H1 (cell line): ENCODE data around the gene NR5A1.

ENCODE experiments used
- ASH2L ChIP-seq: fragments of 200-600, 300-600 bp; sonication (generic); IDR thresholded peaks from one replicate; pipeline ENCODE4 v1.7.1; 2017; ENCODE audit warnings: low read length
- CEBPB ChIP-seq: IDR thresholded peaks from 2 replicates; pipeline ENCODE4 v1.6.1; 2012; ENCODE audit warnings: low read depth, low read length
- CHD1 ChIP-seq: IDR thresholded peaks from 2 replicates; pipeline ENCODE4 v1.6.1; 2012; ENCODE audit warnings: low read depth, low read length, improper control_type of control experiment
- CHD2 ChIP-seq: IDR thresholded peaks from 2 replicates; pipeline ENCODE4 v1.6.1; 2012; ENCODE audit warnings: low read length, improper control_type of control experiment
- CTCF ChIP-seq, 3 experiments: IDR thresholded peaks; 1 replicate in 2 of 3; 2 replicates in 1 of 3; pipeline versions ENCODE4 v1.5.1 to v1.6.1; 2011; ENCODE audit warnings: low read length in 3 of 3, mild to moderate bottlenecking in 3 of 3, inconsistent platforms in 2 of 3, low read depth in 1 of 3, moderate library complexity in 1 of 3; ENCODE audit not compliant: insufficient read depth in 1 of 3; ENCODE audit errors: control extremely low read depth in 1 of 3
- EZH2 ChIP-seq: fragments of 200-600 bp; sonication (generic); IDR thresholded peaks from 2 replicates; pipeline ENCODE4 v1.7.1; 2012; ENCODE audit warnings: low read depth, mild to moderate bottlenecking, moderate library complexity, low read length, inconsistent platforms; ENCODE audit not compliant: severe bottlenecking
- JUN ChIP-seq: IDR thresholded peaks from 2 replicates; pipeline ENCODE4 v1.6.1; 2011; ENCODE audit warnings: low read depth, mild to moderate bottlenecking, improper control_type of control experiment, low read length
- NRF1 ChIP-seq: IDR thresholded peaks from 2 replicates; pipeline ENCODE4 v1.6.1; 2011; ENCODE audit warnings: mild to moderate bottlenecking, low read depth, low read length, improper control_type of control experiment
- POLR2AphosphoS5 ChIP-seq: IDR thresholded peaks from 2 replicates; pipeline ENCODE4 v1.6.1; 2011; ENCODE audit warnings: low read depth, low read length
- RXRA ChIP-seq: IDR thresholded peaks from 2 replicates; pipeline ENCODE4 v1.6.1; 2011; ENCODE audit warnings: low read depth, mild to moderate bottlenecking, low read length, moderate library complexity; ENCODE audit not compliant: insufficient read depth
- SIX5 ChIP-seq: IDR thresholded peaks from 2 replicates; pipeline ENCODE4 v1.6.1; 2011; ENCODE audit warnings: mild to moderate bottlenecking, low read depth, low read length
- TCF12 ChIP-seq: IDR thresholded peaks from 2 replicates; pipeline ENCODE4 v1.6.1; 2011; ENCODE audit warnings: low read depth, mild to moderate bottlenecking, low read length
- YY1 ChIP-seq: IDR thresholded peaks from 2 replicates; pipeline ENCODE4 v1.6.1; 2011; ENCODE audit warnings: low read depth, mild to moderate bottlenecking, low read length
- ZNF274 ChIP-seq: IDR thresholded peaks from 2 replicates; pipeline ENCODE4 v1.7.0; 2012; ENCODE audit warnings: low read length, borderline replicate concordance; ENCODE audit errors: extremely low read depth

DNA sequence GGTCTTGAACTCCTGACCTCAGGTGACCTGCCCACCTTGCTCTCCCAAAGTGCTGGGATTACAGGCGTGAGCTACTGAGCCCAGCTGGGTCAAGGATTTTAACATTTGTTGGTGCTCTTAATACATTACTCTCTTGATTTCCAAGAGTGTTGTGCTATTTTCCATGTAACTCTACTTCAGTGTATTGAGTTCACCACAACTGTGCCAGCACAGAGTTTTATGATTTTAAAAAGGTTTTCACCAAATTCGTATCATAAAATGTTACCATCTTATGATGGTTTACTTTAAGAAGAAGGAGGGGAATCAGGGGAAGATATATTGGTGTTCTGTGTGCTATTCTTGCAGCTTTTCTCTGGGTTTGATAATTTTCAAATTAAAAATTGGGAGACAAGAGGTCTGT is 63.6 kb downstream of the NR5A1 start:
- no peak for TF ChIP-seq CEBPB
- no peak for TF ChIP-seq YY1
- TF ChIP-seq CHD1: no peak
- TF ChIP-seq CTCF (IDR thresholded peaks at IDR 0.05; ENCODE audit: control extremely low read depth in 1 of 3, insufficient read depth in 1 of 3, low read depth in 1 of 3, low read length in 3 of 3): no peak
- no peak for TF ChIP-seq CHD2
- TF ChIP-seq TCF12: no peak
- TF ChIP-seq POLR2AphosphoS5: no peak
- TF ChIP-seq ZNF274: no peak
- TF ChIP-seq ASH2L: no peak
- TF ChIP-seq JUN: no peak
- TF ChIP-seq SIX5: no peak
- no peak for TF ChIP-seq NRF1
- TF ChIP-seq RXRA: no peak
- TF ChIP-seq EZH2: no peak
